ENCODE results near the gene WDR37.

DNA sequence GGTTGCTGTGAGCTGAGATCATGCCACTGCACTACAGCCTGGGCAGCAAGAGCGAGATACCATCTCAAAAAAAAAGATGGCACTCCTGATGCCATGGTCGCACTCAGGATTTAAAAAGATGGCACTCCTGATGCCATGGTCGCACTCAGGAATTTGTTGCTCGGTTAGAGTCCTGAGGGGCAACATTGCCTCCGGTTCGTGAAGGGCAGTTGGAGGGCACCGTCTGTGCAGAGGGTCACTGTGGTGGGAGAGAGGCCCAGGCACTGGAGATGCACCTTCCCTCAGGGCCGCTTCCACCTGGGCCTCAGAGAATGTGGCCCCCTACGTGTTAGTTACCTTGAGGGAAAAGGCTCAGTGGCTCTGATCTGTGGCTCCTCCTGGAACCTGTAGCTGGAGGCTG is 49.6 kb upstream of the WDR37 start:
- TF ChIP-seq, protein P1, sequence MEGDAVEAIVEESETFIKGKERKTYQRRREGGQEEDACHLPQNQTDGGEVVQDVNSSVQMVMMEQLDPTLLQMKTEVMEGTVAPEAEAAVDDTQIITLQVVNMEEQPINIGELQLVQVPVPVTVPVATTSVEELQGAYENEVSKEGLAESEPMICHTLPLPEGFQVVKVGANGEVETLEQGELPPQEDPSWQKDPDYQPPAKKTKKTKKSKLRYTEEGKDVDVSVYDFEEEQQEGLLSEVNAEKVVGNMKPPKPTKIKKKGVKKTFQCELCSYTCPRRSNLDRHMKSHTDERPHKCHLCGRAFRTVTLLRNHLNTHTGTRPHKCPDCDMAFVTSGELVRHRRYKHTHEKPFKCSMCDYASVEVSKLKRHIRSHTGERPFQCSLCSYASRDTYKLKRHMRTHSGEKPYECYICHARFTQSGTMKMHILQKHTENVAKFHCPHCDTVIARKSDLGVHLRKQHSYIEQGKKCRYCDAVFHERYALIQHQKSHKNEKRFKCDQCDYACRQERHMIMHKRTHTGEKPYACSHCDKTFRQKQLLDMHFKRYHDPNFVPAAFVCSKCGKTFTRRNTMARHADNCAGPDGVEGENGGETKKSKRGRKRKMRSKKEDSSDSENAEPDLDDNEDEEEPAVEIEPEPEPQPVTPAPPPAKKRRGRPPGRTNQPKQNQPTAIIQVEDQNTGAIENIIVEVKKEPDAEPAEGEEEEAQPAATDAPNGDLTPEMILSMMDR (IDR thresholded peaks at IDR 0.05), result no peak
- no peak for TF ChIP-seq EZH2 (IDR thresholded peaks at IDR 0.05; ENCODE audit: borderline replicate concordance, insufficient read depth, low read depth, low read length, poor library complexity, severe bottlenecking)

Data from B cell (primary cell).